ENCODE measurements around the gene SRSF11.

DNA sequence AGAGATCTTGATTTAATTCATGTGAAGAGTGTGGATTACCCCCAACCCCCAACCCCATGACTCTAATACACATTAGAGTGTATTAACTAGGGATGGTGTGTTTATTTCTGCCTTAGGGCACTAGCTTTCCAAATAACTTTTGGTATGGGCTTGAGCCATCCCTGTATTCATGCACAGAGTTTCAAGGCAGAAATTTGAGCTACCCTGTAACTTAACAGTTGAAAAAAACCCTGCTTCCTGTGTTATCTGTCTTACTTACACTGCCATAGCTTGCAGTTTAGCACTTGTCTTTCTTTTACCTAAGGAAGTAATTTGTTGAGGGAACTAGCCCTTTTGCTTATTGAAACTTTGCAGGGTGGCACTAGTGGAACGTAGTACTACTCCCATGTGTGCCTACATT lies 6.3 kb downstream of the SRSF11 start:
- TF ChIP-seq CTCF (IDR thresholded peaks at IDR 0.05) (no peak), EP300 (IDR thresholded peaks at IDR 0.05) (no peak), POLR2A (IDR thresholded peaks at IDR 0.05) (no peak)
